ENCODE data around the gene TAF15. TPM values are rescaled to one million over a fixed set of nuclear protein-coding genes. Genes with fewer than 3 reads are reported as not detected.

Gene TAF15
- total and polyA plus RNA-seq, 2 experiments from 2014 or later, result 9.2 to 27.5 TPM

- in situ Hi-C loops (cut with MboI), result no loop called here
- TF ChIP-seq EZH2phosphoT487 (IDR thresholded peaks at IDR 0.05; ENCODE audit: insufficient read depth, low read depth), result no peak
- no peak for TF ChIP-seq EZH2 (IDR thresholded peaks at IDR 0.05; ENCODE audit: insufficient read depth, poor library complexity, severe bottlenecking)
- WGBS, 2 experiments (ENCODE audit: low coverage in 1 of 2, low lambda C conversion rate in 2 of 2, missing lambda C conversion rate in 2 of 2), result 80 to 84% methylated on average over 10 of the region's 10 CpGs
- Histone ChIP-seq H3K9me2 (ENCODE audit: insufficient read depth) (no peaks in the 10 kb centered on the region), H3K79me2 (ENCODE audit: insufficient read depth) (no peaks in the 10 kb centered on the region), H3K9me3 (ENCODE audit: low read depth) (no peaks in the 10 kb centered on the region), H3K36me3 (ENCODE audit: low read depth) (no peaks in the 10 kb centered on the region), H3F3A (ENCODE audit: insufficient read depth) (peaks cover 14% of the 10 kb centered on the region), H3K4me2 (ENCODE audit: unreplicated experiment) (no peak overlapping the region), H4K20me1 (ENCODE audit: insufficient read depth) (no peaks in the 10 kb centered on the region), H3K27me3 (replicated peaks; ENCODE audit: insufficient read depth) (peaks cover 15% of the 10 kb centered on the region), H2AFZ (no peak overlapping the region), H3K4me3 (no peak overlapping the region), H3K9ac (no peak overlapping the region), H3K27ac (no peak overlapping the region), H3K4me1 (ENCODE audit: insufficient read depth) (peaks cover 17% of the 10 kb centered on the region)
- DNase-seq, result no peak
Observed at GRCh38 chr17:35773679-35774425, 35.4 kb upstream of the TAF15 start.

GRCh38 chr17:35774499-35774898 is 34.8 kb upstream of the TAF15 start:
- Histone ChIP-seq H3K4me1 (ENCODE audit: insufficient read depth) (peaks cover 17% of the 10 kb centered on the region), H4K20me1 (ENCODE audit: insufficient read depth) (no peaks in the 10 kb centered on the region), H3K27me3 (replicated peaks; ENCODE audit: insufficient read depth) (peaks cover 17% of the 10 kb centered on the region), H3K79me2 (ENCODE audit: insufficient read depth) (no peaks in the 10 kb centered on the region), H3K9me2 (ENCODE audit: insufficient read depth) (no peaks in the 10 kb centered on the region), H3K4me2 (ENCODE audit: unreplicated experiment) (no peak overlapping the region), H3K9ac (no peak overlapping the region), H3K27ac (no peak overlapping the region), H2AFZ (no peak overlapping the region), H3K36me3 (ENCODE audit: low read depth) (no peaks in the 10 kb centered on the region), H3F3A (ENCODE audit: insufficient read depth) (peaks cover 14% of the 10 kb centered on the region), H3K9me3 (ENCODE audit: low read depth) (no peaks in the 10 kb centered on the region), H3K4me3 (no peak overlapping the region)
- DNase-seq, result peak; percentile 41
- no peak for TF ChIP-seq EZH2 (IDR thresholded peaks at IDR 0.05; ENCODE audit: insufficient read depth, poor library complexity, severe bottlenecking)
- TF ChIP-seq EZH2phosphoT487 (IDR thresholded peaks at IDR 0.05; ENCODE audit: insufficient read depth, low read depth), result no peak
- in situ Hi-C loops (cut with MboI), result no loop called here
- WGBS, 2 experiments (ENCODE audit: low coverage in 1 of 2, low lambda C conversion rate in 2 of 2, missing lambda C conversion rate in 2 of 2), result 35 to 38% methylated on average over 5 of the region's 5 CpGs

DNA sequence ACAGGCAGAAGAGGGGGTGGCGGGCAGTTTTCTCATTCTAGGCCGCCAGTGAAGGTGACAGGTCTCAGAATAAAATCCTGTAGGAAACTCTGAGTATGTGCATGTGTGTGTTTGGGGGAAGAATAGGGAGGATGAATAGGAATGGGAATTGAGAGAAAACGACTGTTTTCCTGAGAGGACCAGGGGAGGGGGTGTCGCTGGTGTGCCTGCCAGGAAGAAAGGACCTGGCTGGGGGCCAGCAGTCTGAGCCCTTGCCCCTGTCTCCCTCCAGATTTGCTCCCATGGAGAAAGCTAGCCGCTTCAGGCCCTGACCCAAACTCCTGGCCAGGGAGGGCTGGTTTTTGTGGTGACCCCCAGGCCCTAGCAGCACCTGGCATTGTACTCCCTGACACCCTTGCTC is 34.2 kb upstream of the TAF15 start:
- Histone ChIP-seq H3K9me3 (ENCODE audit: low read depth) (no peaks in the 10 kb centered on the region), H3K4me2 (ENCODE audit: unreplicated experiment) (no peak overlapping the region), H3K36me3 (ENCODE audit: low read depth) (no peaks in the 10 kb centered on the region), H4K20me1 (ENCODE audit: insufficient read depth) (no peaks in the 10 kb centered on the region), H3K9me2 (ENCODE audit: insufficient read depth) (no peaks in the 10 kb centered on the region), H3K9ac (no peak overlapping the region), H3F3A (ENCODE audit: insufficient read depth) (peaks cover 14% of the 10 kb centered on the region), H3K27me3 (replicated peaks; ENCODE audit: insufficient read depth) (peaks cover 19% of the 10 kb centered on the region), H3K79me2 (ENCODE audit: insufficient read depth) (no peaks in the 10 kb centered on the region), H2AFZ (no peak overlapping the region), H3K4me3 (no peak overlapping the region), H3K27ac (no peak overlapping the region), H3K4me1 (ENCODE audit: insufficient read depth) (peaks cover 17% of the 10 kb centered on the region)
- WGBS, 2 experiments (ENCODE audit: low coverage in 1 of 2, low lambda C conversion rate in 2 of 2, missing lambda C conversion rate in 2 of 2), result 59 to 72% methylated on average over 5 of the region's 5 CpGs
- no peak for TF ChIP-seq EZH2phosphoT487 (IDR thresholded peaks at IDR 0.05; ENCODE audit: insufficient read depth, low read depth)
- in situ Hi-C loops (cut with MboI), result no loop called here
- DNase-seq, result no peak

GRCh38 chr17:35775583-35775982 is 33.7 kb upstream of the TAF15 start:
- Histone ChIP-seq H4K20me1 (ENCODE audit: insufficient read depth) (no peaks in the 10 kb centered on the region), H3F3A (ENCODE audit: insufficient read depth) (peaks cover 14% of the 10 kb centered on the region), H3K27me3 (replicated peaks; ENCODE audit: insufficient read depth) (peaks cover 24% of the 10 kb centered on the region), H3K9me3 (ENCODE audit: low read depth) (no peaks in the 10 kb centered on the region), H3K9ac (no peak overlapping the region), H2AFZ (no peak overlapping the region), H3K27ac (no peak overlapping the region), H3K79me2 (ENCODE audit: insufficient read depth) (no peaks in the 10 kb centered on the region), H3K4me1 (ENCODE audit: insufficient read depth) (peaks cover 17% of the 10 kb centered on the region), H3K9me2 (ENCODE audit: insufficient read depth) (no peaks in the 10 kb centered on the region), H3K36me3 (ENCODE audit: low read depth) (no peaks in the 10 kb centered on the region), H3K4me2 (ENCODE audit: unreplicated experiment) (no peak overlapping the region), H3K4me3 (no peak overlapping the region)
- WGBS, 2 experiments (ENCODE audit: low coverage in 1 of 2, low lambda C conversion rate in 2 of 2, missing lambda C conversion rate in 2 of 2), result 65 to 80% methylated on average over 6 of the region's 6 CpGs
- TF ChIP-seq EZH2 (IDR thresholded peaks at IDR 0.05; ENCODE audit: insufficient read depth, poor library complexity, severe bottlenecking) (no peak), EZH2phosphoT487 (IDR thresholded peaks at IDR 0.05; ENCODE audit: insufficient read depth, low read depth) (no peak)
- DNase-seq, result no peak
- in situ Hi-C loops (cut with MboI), result no loop called here
